SK-N-SH treated with all-trans-retinoic acid at 6 μM for 48 hours (cell line): ENCODE results near the gene RFFL.

ENCODE experiments used
- OSR1 ChIP-seq: fragments of 250-450 bp; sonication (Bioruptor Pico); IDR thresholded peaks from 2 replicates; pipeline ENCODE4 v1.8.0; 2022; ENCODE audit warnings: moderate library complexity, mild to moderate bottlenecking, inconsistent platforms
- ZNF70 ChIP-seq: fragments of 450-650 bp; formaldehyde crosslinking; IDR thresholded peaks from 2 replicates; pipeline ENCODE4 v1.5.0; 2020; ENCODE audit warnings: mild to moderate bottlenecking, moderate library complexity

GRCh38 chr17:35052241-35052610 is 11.3 kb downstream of the RFFL start:
- TF ChIP-seq ZNF70 (CRISPR knock-in tag) (no peak), OSR1 (CRISPR knock-in tag) (no peak)
